Esophagus squamous epithelium (tissue), 4 donors: ENCODE results near the gene RNF151.

ENCODE experiments used
- CTCF ChIP-seq, 6 experiments: fragments of 450-650 bp in 4 of 6; fragments of 200-600 bp in 2 of 6; sonication (generic) in 2 of 6; IDR thresholded peaks; one replicate each; pipeline ENCODE4 v1.5.1; 2016 to 2019; ENCODE audit warnings: antibody characterized with exemption in 6 of 6, mild to moderate bottlenecking in 4 of 6, moderate library complexity in 4 of 6
- POLR2A ChIP-seq, 4 donors: fragments of 450-650 bp; IDR thresholded peaks; one replicate each; pipeline ENCODE4 v1.6.1; 2017; ENCODE audit warnings: antibody characterized with exemption in 4 of 4, mild to moderate bottlenecking in 4 of 4, moderate library complexity in 3 of 4

DNA sequence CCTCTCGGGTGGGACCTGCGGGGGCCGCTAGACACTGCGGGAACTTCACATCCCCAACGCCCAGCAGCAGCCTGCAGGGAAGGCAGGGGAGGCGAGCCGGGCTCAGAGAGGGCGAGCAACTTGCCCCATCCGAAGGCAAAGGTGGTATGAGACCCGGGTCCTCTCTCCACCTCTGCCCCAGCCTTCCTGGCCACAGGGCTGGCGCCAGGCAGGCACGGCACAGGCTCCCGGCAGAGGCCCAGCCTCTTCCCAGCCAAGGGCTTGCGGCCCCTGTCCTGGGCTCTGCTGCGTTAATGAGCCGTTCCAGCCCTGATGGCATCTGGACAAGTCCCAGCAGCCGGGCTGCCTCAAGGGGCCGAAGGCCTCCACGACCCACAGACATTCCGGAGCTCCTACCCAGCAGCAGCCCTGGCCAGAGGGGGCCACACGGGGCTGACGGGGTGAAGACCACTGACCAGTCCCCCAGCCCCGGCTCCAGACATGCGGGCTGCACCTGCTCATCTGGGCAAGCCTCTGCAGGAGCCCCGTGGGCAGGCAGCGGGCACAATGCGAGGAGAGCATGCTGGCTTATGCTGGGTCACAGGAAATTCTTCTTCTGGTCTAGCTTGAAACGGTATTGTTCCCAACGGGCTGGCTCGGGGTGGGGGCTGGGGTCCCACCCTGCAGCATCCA lies 47.2 kb upstream of the RNF151 start:
- TF ChIP-seq CTCF (IDR thresholded peaks at IDR 0.05) (no peak), POLR2A (IDR thresholded peaks at IDR 0.05) (no peak)
